NCI-H128 (cell line): Measurements from ENCODE around the gene ZFYVE1.

ENCODE experiments used
- DNase-seq: peaks from one replicate; lab custom pipeline; 2025; ENCODE audit not compliant: unreplicated experiment; lab: John Stamatoyannopoulos, UW

ZFYVE1 gene

GRCh38 chr14:72921396-72921795, 105.5 kb downstream of the ZFYVE1 start:
- no peak for DNase-seq

GRCh38 chr14:72920008-72920407, 106.9 kb downstream of the ZFYVE1 start:
- DNase-seq, result no peak
